Cardiac muscle cell (in vitro differentiated cells and primary cell): Measurements from ENCODE around the gene LHX2. TPM values are rescaled to one million over a fixed set of nuclear protein-coding genes. Genes with fewer than 3 reads are reported as not detected.

Source experiments
- DNase-seq, 2 donors: peaks; one replicate each; pipeline versions ENCODE4 v3.0.0 to v3.0.0-alpha.2; 2010 to 2017; ENCODE audit warnings: low read depth in 1 of 2, low spot score in 1 of 2
- H3K27ac ChIP-seq: fragments of 200-600 bp; sonication (generic); 2 replicates; pipeline ENCODE4 v1.5.1; 2016
- H3K27me3 ChIP-seq: fragments of 200-600 bp; sonication (generic); 2 replicates; pipeline ENCODE4 v1.6.0; 2016; ENCODE audit warnings: control low read depth
- H3K36me3 ChIP-seq: fragments of 200-600 bp; sonication (generic); 2 replicates; pipeline ENCODE4 v1.5.1; 2016; ENCODE audit warnings: control low read depth
- H3K4me1 ChIP-seq: fragments of 200-600 bp; sonication (generic); 2 replicates; pipeline ENCODE4 v1.8.1; 2017; ENCODE audit warnings: low read depth, mild to moderate bottlenecking, mixed run types
- H3K4me3 ChIP-seq: fragments of 200-600 bp; sonication (generic); 2 replicates; pipeline ENCODE4 v1.5.1; 2016; ENCODE audit warnings: mild to moderate bottlenecking
- H3K9me3 ChIP-seq: fragments of 200-600 bp; sonication (generic); 2 replicates; pipeline ENCODE4 v1.5.1; 2017; ENCODE audit warnings: low read depth, mild to moderate bottlenecking, control low read depth
- polyA plus RNA-seq: library from polyadenylated mRNA; unstranded; fragments of >200 nt; fragmentation: Nextera tagmentation; extraction: Ambion mirVana; gene quantifications from 2 replicates; pipeline ENCODE4 v1.2.1, GENCODE V29; 2016
- total RNA-seq: library from RNA; depleted of rRNA; stranded (reverse); fragments of >200 nt; gene quantifications from 2 replicates; pipeline ENCODE4 v1.2.3, GENCODE V29; 2016
- TF ChIP-seq, protein P1 (sequence below): IDR thresholded peaks from 2 replicates; pipeline ENCODE4 v1.5.1; 2012; ENCODE audit warnings: low read depth, mild to moderate bottlenecking, low read length

The LHX2 gene
- total and polyA plus RNA-seq, 2 experiments from 2014 or later = 0.60 to 1.3 TPM

DNA sequence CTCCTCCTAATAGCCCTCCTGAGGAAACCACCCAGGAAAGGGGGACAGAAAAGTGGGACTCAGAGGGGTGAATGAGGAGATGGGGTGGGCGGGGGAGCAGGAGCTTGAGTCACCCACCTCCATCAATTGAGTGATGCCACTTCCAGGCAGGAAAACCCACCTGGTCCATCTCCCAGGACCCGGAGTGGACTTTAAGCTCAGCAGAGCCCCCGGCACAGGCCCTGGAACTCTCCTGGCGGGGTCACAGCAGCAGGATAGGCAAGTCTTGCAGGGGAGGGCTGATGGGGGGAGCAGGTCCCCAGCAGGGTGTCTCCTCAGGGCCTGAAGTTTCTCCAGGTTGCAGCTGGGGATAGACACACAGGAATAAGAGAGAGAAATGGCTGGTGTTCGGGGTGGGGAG is 40.8 kb downstream of the LHX2 start:
- Histone ChIP-seq H3K27ac (no peak overlapping the region), H3K4me1 (no peaks in the 10 kb centered on the region), H3K36me3 (no peaks in the 10 kb centered on the region), H3K9me3 (no peaks in the 10 kb centered on the region), H3K27me3 (peaks cover under 1% of the 10 kb centered on the region), H3K4me3 (no peak overlapping the region)
- no peak for DNase-seq
- TF ChIP-seq, protein P1, sequence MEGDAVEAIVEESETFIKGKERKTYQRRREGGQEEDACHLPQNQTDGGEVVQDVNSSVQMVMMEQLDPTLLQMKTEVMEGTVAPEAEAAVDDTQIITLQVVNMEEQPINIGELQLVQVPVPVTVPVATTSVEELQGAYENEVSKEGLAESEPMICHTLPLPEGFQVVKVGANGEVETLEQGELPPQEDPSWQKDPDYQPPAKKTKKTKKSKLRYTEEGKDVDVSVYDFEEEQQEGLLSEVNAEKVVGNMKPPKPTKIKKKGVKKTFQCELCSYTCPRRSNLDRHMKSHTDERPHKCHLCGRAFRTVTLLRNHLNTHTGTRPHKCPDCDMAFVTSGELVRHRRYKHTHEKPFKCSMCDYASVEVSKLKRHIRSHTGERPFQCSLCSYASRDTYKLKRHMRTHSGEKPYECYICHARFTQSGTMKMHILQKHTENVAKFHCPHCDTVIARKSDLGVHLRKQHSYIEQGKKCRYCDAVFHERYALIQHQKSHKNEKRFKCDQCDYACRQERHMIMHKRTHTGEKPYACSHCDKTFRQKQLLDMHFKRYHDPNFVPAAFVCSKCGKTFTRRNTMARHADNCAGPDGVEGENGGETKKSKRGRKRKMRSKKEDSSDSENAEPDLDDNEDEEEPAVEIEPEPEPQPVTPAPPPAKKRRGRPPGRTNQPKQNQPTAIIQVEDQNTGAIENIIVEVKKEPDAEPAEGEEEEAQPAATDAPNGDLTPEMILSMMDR = no peak

DNA sequence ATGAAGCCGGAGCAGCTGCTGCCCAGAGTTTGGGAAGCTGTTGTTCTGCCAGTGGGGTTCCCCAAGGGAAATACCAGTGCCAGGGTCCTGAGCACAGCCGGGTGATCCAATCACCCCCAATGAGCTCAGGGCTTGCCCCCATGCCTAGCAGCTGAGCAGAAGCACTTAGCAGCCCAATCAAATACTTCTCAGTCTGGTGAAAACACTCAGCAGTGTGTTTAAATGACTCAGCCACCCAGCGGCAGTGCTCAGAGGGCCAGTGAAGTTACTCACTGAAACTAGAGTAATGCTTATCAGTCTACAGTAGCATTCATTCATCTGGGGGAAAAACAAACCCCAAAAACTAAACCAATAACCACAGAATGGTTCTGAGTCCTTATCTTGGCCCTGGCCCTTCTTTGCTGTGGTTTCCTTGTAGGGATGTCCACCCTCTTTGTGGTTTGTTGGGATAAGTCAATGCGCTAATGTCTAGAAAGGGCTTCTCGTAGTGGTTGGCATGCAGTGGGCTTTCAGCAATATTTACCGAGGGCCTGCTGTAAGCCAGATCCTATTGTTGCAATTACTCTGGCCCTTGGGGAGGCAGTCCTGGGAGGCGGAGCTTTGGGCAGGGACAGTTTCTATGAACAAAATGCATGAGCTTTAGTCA is 43.1 kb downstream of the LHX2 start:
- Histone ChIP-seq H3K4me1 (no peaks in the 10 kb centered on the region), H3K27me3 (peaks cover 8% of the 10 kb centered on the region), H3K27ac (no peak overlapping the region), H3K4me3 (no peak overlapping the region), H3K36me3 (no peaks in the 10 kb centered on the region), H3K9me3 (no peaks in the 10 kb centered on the region)
- peak in 1 of 2 donors; percentile 96 for DNase-seq
- TF ChIP-seq, protein P1 = peak; percentile 30

- TF ChIP-seq, protein P1 = no peak
- H3K4me1 ChIP-seq = no peaks in the 10 kb centered on the region
- DNase-seq = no peak
- no peaks in the 10 kb centered on the region for H3K9me3 ChIP-seq
- peaks cover 8% of the 10 kb centered on the region for H3K27me3 ChIP-seq
- no peak overlapping the region for H3K27ac ChIP-seq
- H3K4me3 ChIP-seq = no peak overlapping the region
- no peaks in the 10 kb centered on the region for H3K36me3 ChIP-seq
These were observed 49.5 kb downstream of the LHX2 start for GRCh38 chr9:124060844-124061605.

DNA sequence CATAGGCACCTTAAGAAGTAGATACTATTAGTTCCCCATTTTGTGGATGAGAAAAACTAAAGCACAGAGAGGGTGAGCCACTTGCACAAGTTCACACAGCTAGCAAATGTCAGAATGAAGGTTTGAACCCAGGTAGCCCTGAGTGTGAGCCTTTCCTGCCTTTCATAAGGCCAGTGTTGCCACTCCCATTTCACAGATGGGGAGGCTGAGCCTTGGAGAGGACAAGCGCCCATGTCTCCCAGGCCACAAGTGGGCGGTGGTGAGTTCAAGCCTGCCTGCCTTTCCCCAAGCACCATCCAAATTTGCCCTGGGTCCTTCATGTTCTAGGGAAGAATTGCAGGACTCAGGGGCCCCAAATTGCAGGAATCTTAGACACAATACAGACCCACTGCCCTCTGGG is 50.6 kb downstream of the LHX2 start:
- Histone ChIP-seq H3K27me3 (peaks cover 8% of the 10 kb centered on the region), H3K27ac (no peak overlapping the region), H3K36me3 (no peaks in the 10 kb centered on the region), H3K4me1 (no peaks in the 10 kb centered on the region), H3K9me3 (no peaks in the 10 kb centered on the region), H3K4me3 (no peak overlapping the region)
- DNase-seq = no peak
- TF ChIP-seq, protein P1 = peak; percentile 28

- no peak overlapping the region for H3K4me3 ChIP-seq
- H3K4me1 ChIP-seq = no peaks in the 10 kb centered on the region
- TF ChIP-seq, protein P1 = no peak
- no peaks in the 10 kb centered on the region for H3K9me3 ChIP-seq
- H3K27ac ChIP-seq = no peak overlapping the region
- peaks cover 5% of the 10 kb centered on the region for H3K27me3 ChIP-seq
- H3K36me3 ChIP-seq = no peaks in the 10 kb centered on the region
- no peak for DNase-seq
These were observed 55.4 kb downstream of the LHX2 start for GRCh38 chr9:124066783-124067577.
